HepG2 (cell line): ENCODE data around the gene CNFN. TPM values are rescaled to one million over a fixed set of nuclear protein-coding genes. Genes with fewer than 3 reads are reported as not detected.
A peak's percentile ranks its signal among the peaks of the same experiment; 100 is the strongest.

ENCODE experiments used
- ARID3A ChIP-seq: IDR thresholded peaks from 2 replicates; pipeline ENCODE4 v1.6.1; 2012; ENCODE audit warnings: low read depth, low read length, improper control_type of control experiment
- CBX1 ChIP-seq: IDR thresholded peaks from one replicate; pipeline ENCODE4 v1.6.1; 2016; ENCODE audit warnings: antibody characterized with exemption, low read depth
- CBX5 ChIP-seq: sonication (generic); formaldehyde crosslinking; IDR thresholded peaks from 2 replicates; pipeline ENCODE4 v1.4.0; 2020; ENCODE audit warnings: missing genetic modification reagents, borderline replicate concordance
- FOXA1 ChIP-seq, 2 experiments: fragments of 450-650 bp in 1 of 2; sonication (generic) in 1 of 2; formaldehyde crosslinking in 1 of 2; IDR thresholded peaks; 2 replicates each; pipeline versions ENCODE4 v1.4.0 to v1.6.1; 2016 to 2020; ENCODE audit warnings: missing genetic modification reagents in 1 of 2
- IRX3 ChIP-seq: sonication (generic); formaldehyde crosslinking; IDR thresholded peaks from 2 replicates; pipeline ENCODE4 v1.8.1; 2023; ENCODE audit warnings: mild to moderate bottlenecking, low read depth, missing genetic modification reagents, borderline replicate concordance
- NR1H2 ChIP-seq: sonication (generic); formaldehyde crosslinking; IDR thresholded peaks from 2 replicates; pipeline ENCODE4 v1.8.1; 2022; ENCODE audit warnings: low read depth, missing genetic modification reagents, borderline replicate concordance
- SCMH1 ChIP-seq: sonication (generic); formaldehyde crosslinking; IDR thresholded peaks from 2 replicates; pipeline ENCODE4 v1.9.0; 2021; ENCODE audit warnings: missing genetic modification reagents, mild to moderate bottlenecking, borderline replicate concordance
- SMAD3 ChIP-seq: sonication (generic); formaldehyde crosslinking; IDR thresholded peaks from 2 replicates; pipeline ENCODE4 v1.4.0; 2020; ENCODE audit warnings: missing genetic modification reagents
- SMARCC2 ChIP-seq: fragments of 450-650 bp; IDR thresholded peaks from 2 replicates; pipeline ENCODE4 v1.6.1; 2017; ENCODE audit warnings: antibody characterized with exemption, mild to moderate bottlenecking
- SNAI1 ChIP-seq: sonication (generic); formaldehyde crosslinking; IDR thresholded peaks from 2 replicates; pipeline ENCODE4 v1.5.0; 2020; ENCODE audit warnings: mild to moderate bottlenecking, missing genetic modification reagents, borderline replicate concordance
- SNAPC2 ChIP-seq: sonication (generic); formaldehyde crosslinking; IDR thresholded peaks from 2 replicates; pipeline ENCODE4 v1.8.1; 2022; ENCODE audit warnings: mild to moderate bottlenecking, missing genetic modification reagents
- STAT6 ChIP-seq: sonication (generic); formaldehyde crosslinking; IDR thresholded peaks from 2 replicates; pipeline ENCODE4 v1.4.0; 2020; ENCODE audit warnings: missing genetic modification reagents, mild to moderate bottlenecking, borderline replicate concordance
- ZBTB10 ChIP-seq: sonication (generic); formaldehyde crosslinking; IDR thresholded peaks from 2 replicates; pipeline ENCODE4 v1.4.0; 2020; ENCODE audit warnings: missing genetic modification reagents, borderline replicate concordance
- ZNF746 ChIP-seq: sonication (generic); formaldehyde crosslinking; IDR thresholded peaks from 2 replicates; pipeline ENCODE4 v1.8.0; 2022; ENCODE audit warnings: mild to moderate bottlenecking, missing genetic modification reagents
- ZSCAN12 ChIP-seq: sonication (generic); formaldehyde crosslinking; IDR thresholded peaks from 2 replicates; pipeline ENCODE4 v1.9.0; 2021; ENCODE audit warnings: mild to moderate bottlenecking, missing genetic modification reagents
- polyA plus RNA-seq, 8 experiments: library from polyadenylated mRNA; depleted of rRNA in 3 of 8; stranded (reverse) in 7 of 8; unstranded in 1 of 8; fragments of >200 nt; fragmentation: Illumina TruSeq in 4 of 8; extraction: Trizol in 4 of 8; gene quantifications; 2 replicates each; pipeline versions ENCODE4 v1.2.1 to v1.2.3, GENCODE V29; 2011 to 2016; ENCODE audit warnings: low read depth in 4 of 8, missing spikeins in 1 of 8, mixed read lengths in 1 of 8; ENCODE audit not compliant: insufficient read depth in 1 of 8
- total RNA-seq, 5 experiments: library from RNA; depleted of rRNA; stranded (reverse); fragments of >200 nt; fragmentation: Illumina TruSeq; extraction: Trizol; gene quantifications; 2 replicates each; pipeline ENCODE4 v1.2.3, GENCODE V29; 2016; ENCODE audit warnings: low read depth in 1 of 5
- TF ChIP-seq, protein P1 (sequence below): sonication (generic); formaldehyde crosslinking; IDR thresholded peaks from 2 replicates; pipeline ENCODE4 v1.5.1; 2020; ENCODE audit warnings: mild to moderate bottlenecking, missing genetic modification reagents, moderate library complexity

CNFN gene
- total and polyA plus RNA-seq, 2 of the 13 experiments (the other 11 are each of a cell fraction or from before 2014, with no cell fraction given), result 0.35 to 1.1 TPM

DNA sequence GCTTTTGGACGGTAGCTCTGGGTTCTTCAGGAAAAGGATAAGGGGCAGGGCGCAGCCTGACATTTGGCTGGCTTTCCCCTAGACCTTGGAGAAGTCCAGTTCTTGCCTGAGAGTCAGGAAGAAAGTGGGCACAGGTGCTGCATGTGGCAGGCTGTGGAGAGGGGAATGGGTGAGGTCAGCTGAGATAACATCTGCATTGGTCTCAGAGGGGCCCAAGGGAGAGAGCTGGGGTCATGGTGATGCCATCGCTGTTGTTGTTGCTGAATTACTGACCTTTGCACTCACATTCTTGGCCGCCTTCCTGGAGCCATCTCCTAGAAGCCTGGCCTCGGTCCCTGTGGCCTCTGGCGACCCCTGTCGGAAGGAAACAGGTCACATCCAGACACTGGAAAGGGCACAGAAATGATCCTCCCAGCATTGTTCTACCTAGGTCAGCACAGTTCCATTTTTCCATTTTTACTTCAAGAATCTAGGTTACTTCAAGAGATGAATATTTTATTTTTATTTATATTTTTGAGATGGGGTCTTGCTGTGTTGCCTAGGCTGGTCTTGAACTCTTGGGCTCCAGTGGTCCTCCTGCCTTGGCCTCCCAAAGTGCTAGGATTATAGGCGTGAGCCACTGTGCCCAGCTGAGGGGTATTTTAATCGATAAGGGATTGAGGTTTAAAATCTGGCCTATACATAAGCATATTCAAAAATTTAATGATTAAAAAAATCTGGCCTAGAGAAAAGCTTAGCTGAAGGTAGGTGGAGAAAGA is 43.6 kb upstream of the CNFN start (continued):
- no peak for TF ChIP-seq IRX3 (CRISPR knock-in tag)
- TF ChIP-seq NR1H2 (CRISPR knock-in tag), result no peak
- peak; percentile 90; the same call in 1 of the 2 replicates for TF ChIP-seq CBX5 (CRISPR knock-in tag)
- TF ChIP-seq ARID3A, result peak; percentile 60; the same call in 1 of the 2 replicates
- no peak for TF ChIP-seq SCMH1
- peak; percentile 66 for TF ChIP-seq CBX1
- TF ChIP-seq FOXA1 (IDR thresholded peaks at IDR 0.05), result no peak
- TF ChIP-seq FOXA1 (CRISPR knock-in tag; IDR thresholded peaks at IDR 0.05), result peak; percentile 61
- peak; percentile 83; the same call in 1 of the 2 replicates for TF ChIP-seq ZNF746 (CRISPR knock-in tag)
- TF ChIP-seq SNAI1 (CRISPR knock-in tag), result no peak
- TF ChIP-seq, protein P1, sequence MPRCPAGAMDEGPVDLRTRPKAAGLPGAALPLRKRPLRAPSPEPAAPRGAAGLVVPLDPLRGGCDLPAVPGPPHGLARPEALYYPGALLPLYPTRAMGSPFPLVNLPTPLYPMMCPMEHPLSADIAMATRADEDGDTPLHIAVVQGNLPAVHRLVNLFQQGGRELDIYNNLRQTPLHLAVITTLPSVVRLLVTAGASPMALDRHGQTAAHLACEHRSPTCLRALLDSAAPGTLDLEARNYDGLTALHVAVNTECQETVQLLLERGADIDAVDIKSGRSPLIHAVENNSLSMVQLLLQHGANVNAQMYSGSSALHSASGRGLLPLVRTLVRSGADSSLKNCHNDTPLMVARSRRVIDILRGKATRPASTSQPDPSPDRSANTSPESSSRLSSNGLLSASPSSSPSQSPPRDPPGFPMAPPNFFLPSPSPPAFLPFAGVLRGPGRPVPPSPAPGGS, result peak; percentile 61; the same call in 1 of the 2 replicates
- TF ChIP-seq SMARCC2, result no peak
- peak; percentile 86 for TF ChIP-seq SMAD3 (CRISPR knock-in tag)
- no peak; the same call in 1 of the 2 replicates for TF ChIP-seq ZBTB10 (CRISPR knock-in tag)
- TF ChIP-seq ZSCAN12 (CRISPR knock-in tag), result no peak
- TF ChIP-seq SNAPC2, result no peak
- TF ChIP-seq STAT6 (CRISPR knock-in tag), result no peak
